ENCODE results near the gene SLC35E3.
A peak's percentile ranks its signal among the peaks of the same experiment; 100 is the strongest.

SLC35E3 gene

DNA sequence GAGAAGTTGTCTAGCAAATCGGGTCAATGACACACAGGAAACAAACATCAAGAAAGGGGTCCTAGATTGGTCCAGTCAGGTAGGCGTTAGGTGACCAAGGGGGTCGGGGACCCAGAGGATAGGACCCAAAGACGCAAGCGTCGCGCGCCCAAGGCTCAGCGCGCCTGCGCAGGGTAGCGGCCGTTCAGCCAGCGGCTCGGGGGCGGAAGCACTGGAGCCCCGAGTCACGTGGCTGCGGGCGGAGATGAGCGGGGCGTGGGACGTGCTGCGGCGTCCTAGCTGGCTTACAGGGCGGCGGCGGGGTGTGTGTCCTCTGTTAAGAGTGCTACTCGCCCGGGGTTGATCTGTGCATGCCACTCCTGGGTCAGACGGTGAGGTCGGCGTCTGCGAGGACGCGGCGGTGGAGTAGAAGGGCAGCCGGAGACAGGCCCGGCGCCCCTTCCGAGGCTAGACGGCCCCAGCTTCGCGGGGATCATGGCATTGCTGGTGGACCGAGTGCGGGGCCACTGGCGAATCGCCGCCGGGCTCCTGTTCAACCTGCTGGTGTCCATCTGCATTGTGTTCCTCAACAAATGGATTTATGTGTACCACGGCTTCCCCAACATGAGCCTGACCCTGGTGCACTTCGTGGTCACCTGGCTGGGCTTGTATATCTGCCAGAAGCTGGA, at the start of gene SLC35E3:
Gene SLC35E3 (plus strand): TSS at position 273 of the 668 bp plus-strand sequence. CDS start 202 bp downstream, at position 475.
- DNase-seq, result peak; percentile 86 to 94

DNA sequence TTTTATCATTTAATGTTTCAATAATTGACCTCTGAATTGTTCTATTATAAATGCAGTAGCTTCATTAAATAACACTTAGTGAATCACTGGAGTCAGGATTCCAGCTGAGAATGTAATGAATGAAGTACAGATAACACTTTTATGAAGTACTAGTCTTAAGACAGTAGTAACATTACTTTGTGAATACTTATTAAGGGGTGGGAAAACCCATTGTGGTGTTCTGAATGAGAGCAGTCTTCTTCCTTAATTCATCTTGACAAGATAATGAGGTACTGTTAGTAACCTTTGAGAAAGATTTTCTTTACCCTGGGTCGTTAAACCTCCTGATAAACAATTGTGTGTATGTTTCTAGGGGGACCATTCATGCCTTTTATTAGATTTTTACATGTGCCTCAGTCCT, 46.5 kb upstream of the SLC35E3 start:
- no peak for DNase-seq

DNA sequence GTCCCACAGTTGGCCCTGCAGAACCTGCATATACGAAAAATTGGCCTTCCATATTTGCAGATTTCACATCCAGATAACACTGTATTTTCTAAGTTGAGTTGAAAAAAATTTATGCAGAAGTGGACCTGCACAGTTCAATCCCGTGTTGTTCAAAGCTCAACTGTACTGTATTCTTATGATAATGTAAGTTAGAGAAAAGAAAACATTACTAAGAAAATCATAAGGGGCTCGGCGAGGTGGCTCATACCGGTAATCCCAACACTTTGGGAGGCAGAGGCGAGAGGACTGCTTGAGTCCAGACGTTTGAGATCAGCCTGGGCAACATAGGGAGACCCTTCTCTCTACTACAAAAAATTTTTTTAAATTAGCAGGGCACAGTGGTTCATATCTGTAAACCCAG, 18.2 kb upstream of the SLC35E3 start:
- no peak for DNase-seq

DNA sequence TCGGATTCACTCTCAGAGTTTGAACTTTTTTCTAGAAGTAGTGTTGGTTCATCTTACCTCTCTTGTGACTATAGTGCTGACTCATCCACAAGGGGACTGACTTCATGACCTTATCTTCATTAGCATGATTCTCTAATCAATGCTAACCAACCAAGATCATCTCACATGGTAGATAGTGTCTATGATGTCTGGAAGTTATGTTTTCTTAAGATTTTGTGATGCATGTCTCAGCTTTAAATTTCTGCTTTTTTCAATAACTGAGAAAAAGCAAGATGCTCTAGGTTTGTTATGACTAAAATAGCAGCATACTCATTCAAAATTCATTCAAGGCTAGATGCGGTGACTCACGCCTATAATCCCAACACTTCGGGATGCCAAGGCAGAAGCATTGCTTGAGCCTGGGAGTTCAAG, 12.3 kb upstream of the SLC35E3 start:
- DNase-seq, result no peak

DNA sequence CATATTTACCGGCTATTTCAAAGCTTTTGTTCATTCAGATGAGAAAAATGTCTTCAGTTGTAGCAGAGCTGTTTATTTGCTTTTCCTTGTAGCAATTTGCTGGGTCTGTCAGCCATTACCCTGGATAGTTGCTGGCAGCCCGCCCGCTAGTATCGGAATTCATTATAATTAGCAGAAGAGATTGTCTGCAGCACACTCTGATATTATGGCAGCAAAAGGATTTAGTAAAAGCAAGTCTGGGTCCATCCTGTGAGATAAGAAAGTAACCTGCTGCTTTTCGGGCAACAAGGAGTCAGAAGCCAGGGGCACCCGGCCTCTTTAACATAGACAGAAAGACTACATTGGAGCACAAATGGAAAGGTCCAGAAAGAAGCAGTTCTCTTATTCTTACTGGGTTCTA, 6.1 kb upstream of the SLC35E3 start:
- DNase-seq, result no peak

DNA sequence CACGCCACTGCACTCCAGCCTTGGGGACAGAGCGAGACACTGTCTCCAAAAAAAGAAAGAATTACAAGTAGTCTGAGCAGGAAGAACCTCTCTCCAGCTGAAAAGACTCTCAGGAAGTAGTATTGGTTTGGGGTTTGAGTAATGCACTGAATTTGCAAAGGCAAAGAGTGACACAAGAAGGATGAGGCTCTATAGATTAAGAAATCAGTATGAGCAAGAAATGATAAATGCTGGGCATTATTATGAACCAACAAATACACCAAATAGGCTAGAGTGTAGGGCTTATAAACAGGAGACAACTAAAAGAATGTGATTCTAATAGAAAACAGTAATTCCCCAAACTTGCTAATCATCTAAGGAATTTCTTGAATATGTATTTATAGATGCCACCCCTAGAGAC, 2.6 kb upstream of the SLC35E3 start:
- no peak for DNase-seq

DNA sequence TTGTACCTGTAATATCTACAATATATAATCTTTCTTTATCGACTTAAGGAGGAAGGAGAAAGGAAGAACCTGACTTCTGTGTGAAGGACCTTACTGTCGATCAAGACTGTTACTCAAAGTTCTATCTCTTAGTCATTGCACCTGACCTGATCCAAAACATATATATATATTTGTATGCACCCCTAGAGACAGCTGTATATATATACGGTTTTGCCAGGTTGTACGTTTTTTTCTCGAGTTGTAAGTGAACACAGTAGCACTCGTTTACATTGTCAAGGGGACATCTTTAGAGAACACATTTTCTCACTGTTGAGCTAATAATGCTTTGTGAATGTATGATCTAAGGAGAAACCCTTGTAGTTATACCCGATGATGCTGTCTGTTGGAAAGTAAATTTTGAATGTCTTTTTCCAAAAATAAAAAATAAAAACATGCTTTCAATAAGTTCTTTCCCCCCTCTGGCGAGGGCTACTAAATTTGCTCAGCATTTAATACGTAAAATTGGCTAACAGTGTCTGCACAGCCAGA, 536 bp upstream of the SLC35E3 start:
- DNase-seq, result no peak

DNA sequence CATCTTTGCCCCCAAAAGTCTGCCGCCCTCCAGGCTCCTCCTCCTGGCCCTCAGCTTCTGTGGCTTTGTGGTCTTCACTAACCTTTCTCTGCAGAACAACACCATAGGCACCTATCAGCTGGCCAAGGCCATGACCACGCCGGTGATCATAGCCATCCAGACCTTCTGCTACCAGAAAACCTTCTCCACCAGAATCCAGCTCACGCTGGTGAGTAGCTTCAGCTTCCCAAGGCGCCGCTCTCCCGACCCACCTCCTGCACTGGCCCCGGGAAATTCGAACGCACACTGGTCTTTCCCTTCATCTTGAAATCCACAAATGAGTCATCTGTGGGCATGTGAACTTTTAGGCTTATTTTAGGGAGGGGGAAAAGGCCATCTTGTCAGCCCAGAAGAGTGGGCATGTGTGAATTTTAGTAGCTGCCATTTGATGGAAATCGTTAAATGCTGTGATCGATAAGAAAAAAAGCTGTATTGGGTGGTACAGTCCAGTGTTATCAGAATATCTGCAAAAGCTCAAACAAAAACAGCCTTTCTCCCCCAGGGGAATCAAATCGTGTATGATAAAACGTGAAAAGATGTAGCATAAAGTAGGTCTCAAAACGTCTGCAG, 700 bp downstream of the SLC35E3 start:
- DNase-seq, result peak; percentile 9 to 44

DNA sequence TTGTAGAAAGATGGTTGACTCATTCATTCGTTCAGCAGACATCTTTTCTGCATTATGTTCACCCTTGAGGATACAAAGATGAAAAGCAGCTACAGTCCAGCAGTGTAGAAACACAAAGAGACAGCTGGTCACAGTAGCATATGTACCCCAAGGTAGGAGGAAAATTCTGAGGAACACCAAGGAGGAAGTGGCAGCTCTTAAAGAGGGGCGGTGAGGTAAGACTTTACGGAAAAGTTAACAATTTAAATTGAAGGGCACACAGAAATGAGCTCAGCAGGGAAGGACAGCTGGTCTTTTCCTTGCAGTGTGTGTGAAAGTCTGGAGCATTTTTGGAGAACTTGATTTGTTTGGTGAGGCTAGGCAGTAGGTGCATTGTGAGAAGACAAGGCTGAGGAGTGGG, 3.5 kb downstream of the SLC35E3 start:
- DNase-seq, result no peak

DNA sequence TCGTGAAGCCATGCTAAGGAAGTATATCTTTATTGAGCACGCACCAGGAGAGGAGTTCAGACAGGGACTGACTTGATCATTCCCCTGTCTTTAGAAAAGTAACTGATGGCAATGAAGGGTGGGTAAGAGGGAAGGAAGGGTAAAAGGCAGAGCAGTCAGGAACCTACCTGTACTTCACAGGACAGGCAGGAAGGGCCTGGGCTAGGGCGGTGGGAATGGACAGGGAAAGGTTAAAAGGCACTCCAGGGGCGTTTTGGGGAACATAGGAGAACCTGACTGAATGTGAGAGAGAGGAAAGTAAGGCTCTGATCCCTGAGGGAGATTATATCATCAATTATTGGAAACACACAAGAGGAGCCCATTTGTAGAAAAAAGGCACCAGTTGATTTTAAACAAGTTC, 3.9 kb downstream of the SLC35E3 start:
- no peak for DNase-seq

DNA sequence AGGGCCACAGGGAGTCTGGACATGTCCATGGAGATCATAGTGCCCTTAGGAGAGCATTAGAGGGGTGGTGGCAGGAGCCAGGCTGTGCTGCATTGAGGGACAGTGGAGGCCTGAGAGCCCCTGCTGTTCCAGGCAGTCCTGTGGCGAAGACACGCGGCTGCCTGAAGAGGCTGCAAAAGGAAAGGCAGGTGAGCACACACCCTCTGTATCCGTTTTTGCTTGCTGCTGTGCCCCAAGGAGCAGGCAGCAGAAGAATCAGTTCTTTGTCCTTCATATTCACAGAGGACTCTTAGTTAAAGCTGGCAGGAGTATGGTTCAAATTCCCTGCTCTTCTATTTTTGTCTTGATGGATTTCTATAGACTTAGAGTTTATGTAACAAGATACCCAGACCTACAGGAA, 4.5 kb downstream of the SLC35E3 start:
- no peak for DNase-seq

DNA sequence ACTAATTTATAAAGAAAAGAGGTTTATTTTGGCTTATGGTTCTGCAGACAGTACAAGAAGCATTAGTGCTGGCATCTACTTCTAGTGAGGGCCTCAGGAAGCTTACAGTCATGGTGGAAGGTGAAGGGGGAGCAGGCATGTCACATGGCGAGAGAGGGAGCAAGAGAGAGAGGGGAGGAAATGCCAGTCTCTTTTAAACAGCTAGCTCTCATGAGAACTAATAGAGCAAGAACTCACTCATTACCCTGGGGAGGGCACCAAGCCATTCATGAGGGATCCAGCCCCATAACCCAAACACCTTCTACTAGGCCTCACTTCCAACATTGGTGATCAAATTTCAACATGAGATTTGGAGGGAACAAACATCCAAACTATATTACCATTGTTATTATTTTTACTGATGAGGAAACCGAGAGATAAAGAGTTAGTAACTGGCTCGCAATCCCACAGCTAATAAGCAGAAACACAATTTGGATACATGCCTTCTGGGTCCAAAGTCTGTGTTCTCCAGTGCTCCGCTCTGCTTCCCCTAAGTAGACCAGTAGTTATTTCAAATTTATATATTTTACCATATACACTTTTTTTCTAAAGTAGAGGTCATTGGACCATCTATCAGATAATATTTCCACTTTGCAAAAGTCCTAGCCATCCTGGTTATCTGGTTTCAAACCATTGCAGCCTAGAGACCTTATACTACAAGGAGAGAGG, 9.7 kb downstream of the SLC35E3 start:
- DNase-seq, result no peak

DNA sequence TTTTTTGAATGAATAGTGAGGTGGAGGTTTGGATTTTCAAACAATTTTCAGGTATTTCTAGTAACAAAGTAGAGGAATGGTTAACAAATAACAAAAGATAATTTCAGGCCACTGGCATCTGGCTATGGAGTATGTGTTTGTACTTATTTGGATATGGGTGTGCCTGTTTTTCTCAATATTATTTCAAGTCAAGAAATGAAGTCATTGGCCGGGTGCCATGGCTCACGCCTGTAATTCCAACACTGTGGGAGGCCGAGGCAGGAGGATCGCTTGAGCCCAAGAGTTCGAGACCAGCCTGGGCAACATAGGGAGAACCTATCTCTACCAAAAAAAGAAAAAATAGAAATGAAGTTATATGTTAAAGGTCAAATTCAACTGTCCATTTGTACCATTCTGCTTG, 13.9 kb downstream of the SLC35E3 start:
- no peak for DNase-seq

DNA sequence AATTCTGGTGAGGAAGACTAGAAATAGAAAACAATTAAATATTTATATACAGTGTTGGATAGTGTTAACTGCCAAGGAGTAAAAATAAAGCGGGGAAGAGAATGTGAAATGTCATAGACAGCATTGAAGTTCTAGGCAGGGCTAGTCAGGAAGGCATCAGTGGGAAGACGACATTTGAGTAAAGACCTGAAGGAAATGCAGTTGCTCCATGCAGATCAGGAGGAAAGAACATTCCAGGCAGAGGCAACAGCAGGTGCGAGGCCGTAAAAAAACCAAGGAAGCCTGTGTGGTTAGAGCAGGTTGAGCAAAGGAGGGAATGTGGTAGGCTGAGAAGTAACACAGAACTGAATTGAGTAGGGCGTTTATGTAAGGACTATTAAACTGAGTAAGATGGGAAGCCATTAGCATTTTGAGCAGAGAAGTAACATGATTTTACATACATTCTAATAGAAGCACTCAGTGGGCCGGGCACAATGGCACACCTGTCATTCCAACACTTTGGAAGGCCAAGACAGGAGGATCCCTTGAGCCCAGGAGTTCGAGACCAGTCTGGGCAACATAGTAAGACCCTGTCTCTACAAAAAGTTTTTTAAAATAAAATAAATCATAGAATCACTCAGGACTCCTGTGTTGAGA, 14.9 kb downstream of the SLC35E3 start:
- no peak for DNase-seq

DNA sequence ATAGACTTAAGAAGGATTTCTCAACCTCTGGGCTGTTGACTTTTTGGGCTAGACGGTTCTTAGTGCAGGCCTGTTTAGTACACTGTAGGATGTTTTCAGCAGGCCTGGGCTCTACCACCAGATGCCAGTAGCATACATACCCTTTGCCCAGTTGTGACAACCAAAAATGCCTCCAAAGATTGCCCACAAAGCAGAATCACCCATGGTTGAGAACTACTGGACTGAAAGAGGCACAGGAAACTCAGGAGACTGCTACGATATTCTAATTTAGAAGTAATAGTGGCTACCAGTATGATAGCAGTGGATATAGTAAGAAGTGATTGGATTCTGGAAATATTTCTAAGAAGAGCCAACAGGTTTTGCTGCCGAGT, 15.5 kb downstream of the SLC35E3 start:
- no peak for DNase-seq

DNA sequence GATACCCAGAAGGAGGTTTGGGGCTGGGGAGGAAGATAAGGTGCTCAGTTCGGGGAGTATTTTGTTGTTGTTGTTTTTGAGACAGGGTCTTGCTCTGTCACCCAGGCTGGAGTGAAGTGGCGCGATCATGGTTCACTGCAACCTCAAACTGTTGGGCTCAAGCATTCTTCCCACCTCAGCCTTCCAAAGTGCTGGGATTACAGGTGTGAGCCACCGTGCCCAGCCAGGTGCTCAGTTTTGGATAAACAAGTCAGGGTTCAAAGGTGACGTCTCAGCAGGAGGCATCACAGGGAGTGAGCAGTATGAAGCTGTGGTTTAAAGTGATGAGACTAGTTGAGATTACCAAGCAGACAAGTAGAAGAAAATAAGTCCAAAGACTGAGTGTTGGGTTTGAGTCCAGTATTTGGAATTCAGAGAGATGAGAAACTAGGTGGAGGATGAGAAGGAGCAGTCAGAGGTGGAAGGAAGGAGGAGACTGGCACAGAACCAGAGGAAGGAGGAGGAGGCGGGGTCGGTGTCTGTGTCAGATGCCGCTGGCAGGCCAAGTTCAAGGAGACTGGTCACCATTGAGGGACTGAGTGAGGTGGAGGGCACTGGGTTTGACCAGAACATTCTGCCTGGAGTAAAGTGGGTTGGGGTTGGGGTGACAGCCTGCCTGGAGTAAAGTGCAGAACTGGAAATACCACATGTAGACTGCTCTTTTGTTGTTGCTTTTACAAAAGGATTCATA, 16.1 kb downstream of the SLC35E3 start:
- no peak for DNase-seq

DNA sequence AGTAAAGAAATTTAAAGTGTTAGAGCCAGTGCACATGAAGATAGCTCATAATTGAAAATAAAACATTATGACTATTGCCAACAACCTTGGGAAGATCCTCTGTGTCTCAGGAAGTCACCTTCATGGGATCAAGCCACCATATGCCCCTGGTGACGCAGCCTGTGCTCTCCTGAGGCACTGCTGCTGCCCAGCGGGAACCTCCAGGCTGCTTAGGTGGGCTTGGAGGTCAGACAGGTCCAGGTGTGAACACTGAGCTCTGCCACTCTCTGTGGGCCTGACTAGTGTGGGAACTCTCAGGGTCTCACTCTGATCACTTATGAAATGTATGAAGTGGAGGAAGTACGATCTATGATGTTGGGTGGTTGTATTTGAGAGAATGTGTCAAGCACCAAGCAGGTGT, 16.7 kb downstream of the SLC35E3 start:
- DNase-seq, result no peak

DNA sequence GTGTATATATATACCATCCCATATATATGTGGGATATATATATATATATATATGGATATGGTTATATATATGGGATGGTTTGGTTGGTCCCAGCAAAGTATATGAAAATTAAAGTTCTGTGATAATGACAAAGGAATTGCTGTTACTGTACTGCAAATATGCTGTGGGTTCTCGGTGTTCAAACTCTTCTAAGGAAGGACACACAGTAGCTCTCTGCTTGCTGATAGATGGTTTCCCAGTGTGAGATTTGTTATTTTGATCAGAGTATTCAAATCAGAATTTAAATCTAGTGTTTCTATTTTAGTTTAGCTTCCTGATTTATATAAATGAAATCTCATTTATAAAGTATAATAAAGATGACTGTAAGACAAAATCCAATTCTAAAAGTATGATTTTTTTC, 19.7 kb downstream of the SLC35E3 start:
- no peak for DNase-seq

DNA sequence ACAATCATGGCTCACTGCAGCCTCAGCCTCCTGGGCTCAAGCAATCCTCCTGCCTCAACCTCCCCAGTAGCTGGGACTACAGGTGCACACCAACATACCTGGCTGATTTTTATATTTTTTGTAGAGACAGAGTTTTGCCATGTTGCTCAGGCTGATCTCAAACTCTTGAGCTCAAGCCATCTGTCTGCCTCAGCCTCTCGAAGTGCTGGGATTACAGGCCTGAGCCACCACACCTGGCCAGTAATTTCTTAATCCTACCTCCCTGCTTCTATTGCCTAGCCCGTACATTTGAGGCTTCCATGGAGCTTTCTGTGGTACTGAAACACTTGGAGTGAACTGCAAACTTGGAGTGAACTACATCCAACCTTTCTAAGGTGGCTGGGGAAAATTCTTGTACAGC, 20.7 kb downstream of the SLC35E3 start:
- DNase-seq, result no peak

DNA sequence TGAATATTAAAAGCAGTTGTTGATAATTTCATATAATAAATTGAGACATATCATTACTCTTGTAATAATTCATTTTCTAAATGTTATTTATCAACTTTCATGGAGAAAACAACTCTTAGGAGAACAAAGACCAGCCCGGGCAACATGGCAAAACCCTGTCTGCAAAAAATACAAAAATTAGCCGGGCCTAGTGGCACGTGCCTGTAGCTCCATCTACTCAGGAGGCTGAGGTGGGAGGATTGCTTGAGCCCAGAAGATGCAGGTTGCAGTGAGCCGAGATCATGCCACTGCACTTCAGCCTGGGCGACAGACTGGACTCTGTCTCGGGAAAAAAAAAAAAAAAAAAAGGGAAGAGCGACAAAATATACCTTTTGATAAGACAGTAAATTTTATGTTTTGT, 21.2 kb downstream of the SLC35E3 start:
- DNase-seq, result no peak

DNA sequence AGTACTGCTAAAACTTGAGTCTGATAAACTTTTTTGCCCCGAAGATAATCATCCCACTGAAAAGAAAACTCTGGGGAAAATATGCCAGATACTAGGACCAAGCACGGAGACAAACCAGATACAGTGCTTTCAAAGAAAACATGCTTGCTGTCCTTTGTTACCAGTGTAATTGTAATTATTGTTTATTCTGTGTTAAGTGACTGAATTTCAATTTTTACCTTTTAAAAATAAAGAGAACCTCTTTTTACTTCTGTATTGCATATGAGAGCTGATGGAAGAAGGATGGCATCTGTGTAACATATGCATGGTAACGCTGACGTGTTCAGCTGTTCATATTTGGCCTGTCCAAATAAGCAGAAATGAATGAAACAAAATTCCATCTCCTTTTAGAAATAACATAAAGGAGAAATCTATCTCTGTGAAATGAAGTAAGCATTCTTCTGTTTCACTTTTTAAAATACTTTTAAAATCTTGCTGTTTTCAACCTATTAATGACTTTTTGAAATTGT, 22.5 kb downstream of the SLC35E3 start:
- no peak for DNase-seq

DNA sequence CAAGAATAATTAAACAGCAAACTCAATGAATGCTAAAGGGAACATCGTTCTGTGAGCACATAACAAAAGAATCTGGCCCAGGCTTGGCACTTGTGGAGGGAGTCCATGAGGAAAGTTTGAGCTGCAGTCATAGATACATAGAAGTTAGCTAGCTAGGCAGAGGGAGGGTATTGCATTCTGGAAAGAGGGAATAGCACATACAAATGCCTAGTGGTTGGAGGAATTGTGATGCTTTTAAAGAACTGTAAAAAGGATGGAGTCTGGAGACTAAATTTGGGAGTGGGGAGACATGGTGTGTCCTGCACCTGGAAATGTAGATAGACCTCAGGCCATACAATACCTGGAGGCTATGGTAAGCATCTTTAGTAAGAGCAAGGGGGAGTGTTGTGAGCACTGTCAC, 24.0 kb downstream of the SLC35E3 start:
- no peak for DNase-seq

Measured in NCI-H446 (cell line).